Astrocyte of the spinal cord (primary cell): ENCODE measurements around the gene SDCBP2.
A peak's percentile ranks its signal among the peaks of the same experiment; 100 is the strongest.

ENCODE experiments used
- DNase-seq: peaks from one replicate; pipeline ENCODE4 v3.0.0; 2011; ENCODE audit warnings: low read depth, low spot score
- H3K4me3 ChIP-seq: 2 replicates; pipeline ENCODE4 v1.5.1; 2011; ENCODE audit warnings: low read depth, mild to moderate bottlenecking, low read length, moderate library complexity
- CTCF ChIP-seq: IDR thresholded peaks from 2 replicates; pipeline ENCODE4 v1.5.1; 2012; ENCODE audit warnings: low read depth, mild to moderate bottlenecking, low read length, inconsistent platforms
- in situ Hi-C: cut with HindIII; loops from 2 replicates; pipeline ENCODE4 v1.10.0; 2017; ENCODE audit warnings: low sequenced_read_pairs

Gene SDCBP2

GRCh38 chr20:1331801-1332453 lies 3.0 kb upstream of the SDCBP2 start:
- in situ Hi-C loops, result no loop called here

GRCh38 chr20:1331101-1331500 lies 2.2 kb upstream of the SDCBP2 start:
- H3K4me3 ChIP-seq, result no peak overlapping the region
- no peak for DNase-seq
- in situ Hi-C loops, result no loop called here
- TF ChIP-seq CTCF, result no peak

More at GRCh38 chr20:1331801-1332453, 3.0 kb upstream of the SDCBP2 start:
- H3K4me3 ChIP-seq, result no peak overlapping the region
- DNase-seq, result no peak
- TF ChIP-seq CTCF, result no peak

- in situ Hi-C loops, result no loop called here
- no peak for TF ChIP-seq CTCF
- H3K4me3 ChIP-seq, result no peak overlapping the region
- no peak for DNase-seq
These were observed 1.3 kb upstream of the SDCBP2 start for GRCh38 chr20:1330075-1330830.

GRCh38 chr20:1327827-1328679 lies 886 bp downstream of the SDCBP2 start:
- TF ChIP-seq CTCF, result no peak
- H3K4me3 ChIP-seq, result no peak overlapping the region
- in situ Hi-C loops, result no loop called here
- DNase-seq, result no peak

GRCh38 chr20:1327241-1327653 lies 1.7 kb downstream of the SDCBP2 start:
- no peak for TF ChIP-seq CTCF
- in situ Hi-C loops, result no loop called here
- H3K4me3 ChIP-seq, result no peak overlapping the region
- peak; percentile 36 for DNase-seq
